Bone marrow (tissue), 2 donors: ENCODE data around the gene HOXD8.

Experiments
- DNase-seq, 2 donors: peaks; one replicate each; lab custom pipeline; 2025; lab: John Stamatoyannopoulos, UW

The HOXD8 gene

GRCh38 chr2:176128982-176129796, at the start of gene HOXD8:
HOXD8 (plus strand) TSS chr2:176129705; CDS start chr2:176130367, 662 bp downstream.
- DNase-seq: no peak

GRCh38 chr2:176079831-176080539, 49.5 kb upstream of the HOXD8 start:
- DNase-seq: no peak

- no peak for DNase-seq
Observed at GRCh38 chr2:176080540-176081375, 48.7 kb upstream of the HOXD8 start.

GRCh38 chr2:176081376-176081836, 48.1 kb upstream of the HOXD8 start:
- DNase-seq: no peak

GRCh38 chr2:176081837-176082524, 47.5 kb upstream of the HOXD8 start:
- DNase-seq: no peak

- DNase-seq: no peak
Observed at GRCh38 chr2:176082525-176082823, 47.0 kb upstream of the HOXD8 start.

GRCh38 chr2:176082824-176083751, 46.4 kb upstream of the HOXD8 start:
- no peak for DNase-seq

- DNase-seq: no peak
Observed at GRCh38 chr2:176083796-176084261, 45.7 kb upstream of the HOXD8 start, which contains the start of gene EVX2. EVX2 (minus strand) TSS chr2:176083962; CDS start chr2:176083776, 186 bp downstream.

- DNase-seq: no peak
Observed at GRCh38 chr2:176084611-176085119, 44.8 kb upstream of the HOXD8 start.

- DNase-seq: no peak
Observed at GRCh38 chr2:176085120-176085788, 44.3 kb upstream of the HOXD8 start.

- no peak for DNase-seq
Observed at GRCh38 chr2:176085861-176086771, 43.4 kb upstream of the HOXD8 start.

- DNase-seq: no peak
Observed at GRCh38 chr2:176087330-176088047, 42.0 kb upstream of the HOXD8 start.

- no peak for DNase-seq
Observed at GRCh38 chr2:176088048-176088936, 41.2 kb upstream of the HOXD8 start.

GRCh38 chr2:176088937-176089842, 40.3 kb upstream of the HOXD8 start:
- DNase-seq: no peak

GRCh38 chr2:176089843-176090395, 39.6 kb upstream of the HOXD8 start:
- no peak for DNase-seq

GRCh38 chr2:176090862-176091261, 38.6 kb upstream of the HOXD8 start:
- no peak for DNase-seq
